ENCODE results near the gene AFF4. TPM values are rescaled to one million over a fixed set of nuclear protein-coding genes. Genes with fewer than 3 reads are reported as not detected.
A peak's percentile ranks its signal among the peaks of the same experiment; 100 is the strongest.

AFF4 gene
- polyA plus RNA-seq, 3 donors, result 9.7 to 17.7 (median 17.6) TPM

DNA sequence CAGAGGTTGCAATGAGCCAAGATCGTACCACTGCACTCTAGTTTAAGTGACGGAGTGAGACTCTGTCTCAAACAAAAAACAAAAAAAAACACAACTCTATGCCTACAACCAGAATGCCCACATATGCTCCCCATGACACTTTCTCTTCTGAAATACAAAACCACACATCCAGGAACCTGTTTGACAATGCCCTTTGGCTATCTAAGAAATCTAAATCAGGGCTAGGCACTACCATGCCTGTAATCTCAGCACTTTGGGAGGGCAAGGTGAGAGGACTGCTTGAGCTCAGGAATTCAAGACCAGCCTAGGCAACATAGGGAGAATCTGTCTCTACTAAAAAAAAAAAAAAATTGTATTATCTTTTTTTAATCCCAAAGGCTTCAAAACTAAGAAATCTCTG is 10.6 kb downstream of the AFF4 start:
- WGBS (ENCODE audit: insufficient coverage), result 94% methylated on average over 2 of the region's 2 CpGs
- intact Hi-C loops (cut with micrococcal nuclease), result no loop called here
- Histone ChIP-seq H3K36me3 (replicated peaks in 1 of 2; ENCODE audit: control insufficient read depth in 1 of 2, insufficient read depth in 2 of 2, low read length in 2 of 2) (peaks cover 10 to 29% of the 10 kb centered on the region in 2 donors), H3K9me3 (replicated peaks in 1 of 2; ENCODE audit: control insufficient read depth in 1 of 2, insufficient read depth in 1 of 2, low read length in 2 of 2) (no peaks in the 10 kb centered on the region), H3K4me3 (replicated peaks in 1 of 3; ENCODE audit: low read depth in 2 of 3, low read length in 3 of 3) (no peak overlapping the region), H3K4me1 (ENCODE audit: control insufficient read depth in 1 of 2, insufficient read depth in 2 of 2, low read length in 2 of 2) (no peaks in the 10 kb centered on the region), H4K20me1 (ENCODE audit: insufficient read depth, low read length) (peaks cover 97% of the 10 kb centered on the region), H3K4me2 (replicated peaks; ENCODE audit: extremely low read depth, low read length, poor library complexity, severe bottlenecking) (no peak overlapping the region), H3K79me2 (ENCODE audit: insufficient read depth, low read length) (peaks cover 96% of the 10 kb centered on the region), H3K27ac (ENCODE audit: low read depth in 1 of 2, low read length in 2 of 2) (no peak overlapping the region), H3K9ac (ENCODE audit: insufficient read depth, low read length, poor library complexity, severe bottlenecking) (no peak overlapping the region), H2AFZ (ENCODE audit: insufficient read depth, low read depth, low read length, poor library complexity, severe bottlenecking) (no peak overlapping the region), H3K27me3 (ENCODE audit: control insufficient read depth in 2 of 2, insufficient read depth in 2 of 2, low read length in 2 of 2) (no peaks in the 10 kb centered on the region)
- H3K4me1 Mint-ChIP-seq, result peaks cover 7% of the 10 kb centered on the region
- peaks cover 17 to 50% of the 10 kb centered on the region in 2 donors for H3K36me3 Mint-ChIP-seq
- H3K9me3 Mint-ChIP-seq, result no peaks in the 10 kb centered on the region
- TF ChIP-seq CTCF (IDR thresholded peaks at IDR 0.05), result no peak
- DNase-seq, result no peak
- H3K27ac Mint-ChIP-seq, result peak overlapping the region in 1 of 7 donors; percentile 50
- H3K27me3 Mint-ChIP-seq (ENCODE audit: low read depth in 3 of 3), result peaks cover 0 to 2% (median 0%) of the 10 kb centered on the region in 3 donors
- no peak overlapping the region for H3K4me3 Mint-ChIP-seq

GRCh38 chr5:132951897-132952296 is 11.5 kb downstream of the AFF4 start:
- Mint-ChIP-seq H3K27ac (no peak overlapping the region), H3K36me3 (peaks cover 17 to 50% of the 10 kb centered on the region in 2 donors), H3K9me3 (no peaks in the 10 kb centered on the region), H3K4me3 (no peak overlapping the region), H3K27me3 (ENCODE audit: low read depth in 3 of 3) (peaks cover 0 to 2% (median 0%) of the 10 kb centered on the region in 3 donors), H3K4me1 (peaks cover 9% of the 10 kb centered on the region)
- H3K4me3 ChIP-seq (replicated peaks in 1 of 3; ENCODE audit: low read depth in 2 of 3, low read length in 3 of 3), result no peak overlapping the region
- H3K9me3 ChIP-seq (replicated peaks in 1 of 2; ENCODE audit: control insufficient read depth in 1 of 2, insufficient read depth in 1 of 2, low read length in 2 of 2), result no peaks in the 10 kb centered on the region
- no peak overlapping the region for H3K9ac ChIP-seq (ENCODE audit: insufficient read depth, low read length, poor library complexity, severe bottlenecking)
- 100% methylated on average over 2 of the region's 2 CpGs for WGBS (ENCODE audit: insufficient coverage)
- intact Hi-C loops (cut with micrococcal nuclease), result no loop called here
- H3K4me2 ChIP-seq (replicated peaks; ENCODE audit: extremely low read depth, low read length, poor library complexity, severe bottlenecking), result no peak overlapping the region
- no peaks in the 10 kb centered on the region for H3K27me3 ChIP-seq (ENCODE audit: control insufficient read depth in 2 of 2, insufficient read depth in 2 of 2, low read length in 2 of 2)
- H3K79me2 ChIP-seq (ENCODE audit: insufficient read depth, low read length), result peaks cover 96% of the 10 kb centered on the region
- H3K27ac ChIP-seq (ENCODE audit: low read depth in 1 of 2, low read length in 2 of 2), result no peak overlapping the region
- H3K36me3 ChIP-seq (replicated peaks in 1 of 2; ENCODE audit: control insufficient read depth in 1 of 2, insufficient read depth in 2 of 2, low read length in 2 of 2), result peaks cover 10 to 29% of the 10 kb centered on the region in 2 donors
- no peak overlapping the region for H2AFZ ChIP-seq (ENCODE audit: insufficient read depth, low read depth, low read length, poor library complexity, severe bottlenecking)
- TF ChIP-seq CTCF (IDR thresholded peaks at IDR 0.05), result no peak
- DNase-seq, result no peak
- H4K20me1 ChIP-seq (ENCODE audit: insufficient read depth, low read length), result peaks cover 97% of the 10 kb centered on the region
- H3K4me1 ChIP-seq (ENCODE audit: control insufficient read depth in 1 of 2, insufficient read depth in 2 of 2, low read length in 2 of 2), result no peaks in the 10 kb centered on the region
